Right ventricle myocardium superior (tissue), 1 donor: ENCODE results near the gene RASAL3. TPM values are rescaled to one million over a fixed set of nuclear protein-coding genes. Genes with fewer than 3 reads are reported as not detected.
"Not testable (repeated sequence)": the region's sequence is repeated elsewhere in the genome, so short reads cannot be mapped to it uniquely, and the experiment has no call there.

Source experiments
- ATAC-seq: fragments of 200-7000 bp; cut with Tn5 transposase; one replicate; pipeline ENCODE4 v1.9.1; 2020; ENCODE audit warnings: mild to moderate bottlenecking; ENCODE audit not compliant: poor library complexity
- DNase-seq: peaks from one replicate; pipeline ENCODE4 v3.0.0-alpha.2; 2020
- intact Hi-C: fragments of 100-400 bp; cut with DNase I; formaldehyde crosslinking; loops from one replicate; pipeline ENCODE4 v1.11.2; 2022
- total RNA-seq: library from RNA; stranded (reverse); fragmentation: NEBNext Ultra II Directional; extraction: Animal tissue kit (Norgen Biotek cat#: 25700); gene quantifications from one replicate; pipeline ENCODE4 v1.2.1, GENCODE V29; 2021
- donor health status: DM: no; HTN: yes; CAD: no; lungs with severe emphysema.

The RASAL3 gene
- total RNA-seq, 1 donor from 2014 or later = 0.65 TPM

- DNase-seq (no peak), ATAC-seq (no peak)
- intact Hi-C loops = no loop called here
Measured at GRCh38 chr19:15426485-15427349, 37.6 kb downstream of the RASAL3 start.

- intact Hi-C loops = no loop called here
- ATAC-seq (no peak), DNase-seq (no peak)
Measured at GRCh38 chr19:15425321-15425950, 38.9 kb downstream of the RASAL3 start.

DNA sequence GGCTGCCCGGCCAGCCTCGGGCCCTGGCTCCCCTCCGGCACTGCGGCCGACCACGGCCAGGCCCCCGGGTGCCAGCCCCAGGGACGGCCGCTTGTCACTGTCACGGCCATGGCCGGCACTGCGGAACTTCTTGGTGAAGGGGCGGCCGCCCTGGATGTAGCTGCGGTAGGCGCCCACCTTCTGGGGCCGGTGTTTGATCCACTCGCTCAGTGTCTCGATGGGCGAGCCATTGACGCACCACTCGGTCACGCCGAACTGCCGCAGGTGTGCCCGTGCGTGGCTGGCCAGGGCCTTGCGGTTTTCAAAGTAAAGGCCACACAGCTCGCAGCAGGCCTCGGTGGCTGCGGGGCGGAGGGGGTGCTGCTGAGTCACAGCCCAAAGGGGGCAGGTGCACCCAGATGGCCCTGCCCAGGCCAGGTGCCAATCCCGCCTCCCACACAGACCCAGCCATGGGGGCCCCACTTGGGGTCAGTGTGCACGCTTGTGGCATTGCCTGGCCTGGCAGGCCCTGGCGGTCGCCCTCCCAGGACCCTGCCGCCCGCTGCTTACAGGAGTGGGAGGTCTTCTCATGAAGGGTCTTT lies 39.6 kb downstream of the RASAL3 start:
- DNase-seq (no peak), ATAC-seq (no peak)
- intact Hi-C loops = no loop called here

GRCh38 chr19:15424121-15424520 lies 40.2 kb downstream of the RASAL3 start:
- intact Hi-C loops = no loop called here

GRCh38 chr19:15423130-15423529 lies 41.2 kb downstream of the RASAL3 start:
- intact Hi-C loops = no loop called here
- no peak for ATAC-seq
- no peak for DNase-seq

More at GRCh38 chr19:15424121-15424520, 40.2 kb downstream of the RASAL3 start:
- DNase-seq = no peak
- ATAC-seq = no peak

DNA sequence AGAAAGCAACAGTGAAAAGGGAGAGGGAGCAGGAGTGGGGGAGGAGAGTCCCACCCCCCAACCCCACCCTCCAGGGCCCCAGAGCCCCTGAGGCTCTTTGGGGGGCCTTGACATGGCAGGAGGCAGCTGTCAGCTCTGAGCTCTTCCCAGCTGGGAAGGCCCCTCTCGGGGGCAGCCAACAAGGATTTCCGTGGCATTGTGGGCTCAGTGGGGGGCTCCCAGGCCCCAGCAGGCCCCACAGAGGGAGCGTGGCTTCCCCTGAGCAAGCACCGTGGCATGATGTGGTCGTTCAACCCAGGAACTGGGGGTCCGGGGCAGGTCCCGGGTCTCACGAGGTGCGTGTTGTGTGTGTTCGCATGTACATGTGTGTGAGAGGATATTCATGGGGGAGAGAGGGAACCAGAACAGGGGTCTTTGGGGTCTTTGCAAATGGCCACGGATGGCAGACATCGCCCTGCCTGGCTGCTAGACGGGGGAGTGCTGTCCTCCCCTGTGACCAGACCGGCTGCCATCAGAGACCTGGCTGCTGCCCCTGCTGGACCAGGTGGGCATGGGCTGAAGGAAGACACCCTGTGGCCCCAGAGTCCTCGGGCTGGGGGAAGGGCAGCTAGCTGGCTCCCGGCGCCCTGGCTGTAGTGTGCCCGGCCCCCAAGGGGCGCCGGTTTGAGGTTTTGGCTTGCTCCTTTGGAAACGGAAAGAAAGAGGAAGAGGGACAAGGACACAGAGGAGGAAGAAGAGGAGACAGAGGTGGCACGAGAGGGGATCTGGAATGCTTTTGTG lies 41.9 kb downstream of the RASAL3 start:
- DNase-seq = peak; percentile 37
- intact Hi-C loops = no loop called here
- ATAC-seq = no peak

GRCh38 chr19:15421721-15422260 lies 42.6 kb downstream of the RASAL3 start:
- intact Hi-C loops = no loop called here
- ATAC-seq (peak; percentile 33), DNase-seq (peak; percentile 80)

GRCh38 chr19:15421136-15421695 lies 43.1 kb downstream of the RASAL3 start:
- ATAC-seq = no peak
- intact Hi-C loops = no loop called here
- peak; percentile 16 for DNase-seq

GRCh38 chr19:15419413-15420025 lies 44.8 kb downstream of the RASAL3 start:
- peak; percentile 34 for DNase-seq
- ATAC-seq = no peak
- intact Hi-C loops = no loop called here

- DNase-seq = peak; percentile 99
- intact Hi-C loops = no loop called here
Measured at GRCh38 chr19:15418579-15419412, 45.5 kb downstream of the RASAL3 start, which contains the start of gene AKAP8L. TSS of gene AKAP8L (minus strand) at chr19:15418988. CDS start at chr19:15418923, 65 bp downstream.

DNA sequence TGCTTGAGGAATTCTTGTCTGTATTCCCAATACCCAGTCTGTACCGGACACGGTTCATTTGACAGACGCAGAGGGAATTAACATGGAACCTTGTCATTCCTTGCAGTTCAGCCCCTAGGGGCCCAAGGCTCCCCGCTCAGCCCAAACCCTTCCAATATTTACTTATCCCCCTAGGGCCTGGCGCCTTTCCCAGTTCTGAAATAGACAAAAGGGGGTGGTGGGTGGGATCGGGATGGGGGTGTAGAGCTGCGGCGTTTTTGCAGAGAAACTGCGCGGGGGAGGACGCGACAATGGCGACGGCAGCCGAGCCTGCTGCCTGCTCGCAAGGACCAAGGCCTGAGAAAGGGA lies 46.1 kb downstream of the RASAL3 start:
- DNase-seq = no peak

More at GRCh38 chr19:15418579-15419412, 45.5 kb downstream of the RASAL3 start, which contains the start of gene AKAP8L:
- ATAC-seq = peak; percentile 95

DNA sequence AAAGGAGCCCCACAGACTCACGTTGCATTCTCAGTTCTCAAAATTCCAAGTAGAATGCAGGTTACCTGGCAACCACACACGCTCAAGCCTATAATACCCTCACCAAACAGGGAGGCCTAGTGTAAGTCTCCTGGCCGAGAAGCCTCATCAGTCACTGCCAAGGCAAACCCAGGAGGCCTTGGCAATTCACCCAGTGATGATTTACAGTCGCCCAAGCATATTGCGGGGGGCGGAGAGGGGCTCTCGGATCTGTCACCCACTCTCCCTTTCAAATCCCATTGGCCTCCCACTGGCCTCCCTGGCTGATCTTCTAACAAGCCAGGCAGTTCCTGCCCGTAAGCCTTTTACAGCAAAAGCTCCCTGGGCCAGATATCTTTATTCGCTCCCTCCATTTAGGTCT lies 46.6 kb downstream of the RASAL3 start:
- DNase-seq = peak; percentile 23
- intact Hi-C loops = no loop called here
- ATAC-seq = no peak

More for the DNA sequence above, 46.1 kb downstream of the RASAL3 start:
- intact Hi-C loops = no loop called here
- peak; percentile 4 for ATAC-seq

- ATAC-seq (no peak), DNase-seq (no peak)
- intact Hi-C loops = no loop called here
Measured at GRCh38 chr19:15412832-15413231, 51.5 kb downstream of the RASAL3 start.

DNA sequence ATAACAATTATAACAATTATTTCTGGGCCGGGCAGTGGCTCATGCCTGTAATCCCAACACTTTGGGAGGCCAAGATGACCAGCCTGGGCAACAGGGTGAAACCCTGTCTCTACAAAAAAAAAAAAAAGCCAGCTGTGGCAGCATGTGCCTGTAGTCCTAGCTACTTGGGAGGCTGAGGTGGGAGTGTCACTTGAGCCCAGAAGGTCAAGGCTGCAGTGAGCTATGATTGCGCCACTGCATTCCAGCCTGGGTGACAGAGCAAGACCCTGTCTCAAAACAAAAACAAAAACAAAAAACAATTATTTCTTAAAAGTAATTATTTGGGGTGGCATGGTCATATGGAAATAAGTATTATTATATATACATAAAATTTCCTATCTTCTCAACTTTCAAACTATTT lies 53.0 kb downstream of the RASAL3 start:
- not testable (repeated sequence) for ATAC-seq
- DNase-seq = peak; percentile 17

DNA sequence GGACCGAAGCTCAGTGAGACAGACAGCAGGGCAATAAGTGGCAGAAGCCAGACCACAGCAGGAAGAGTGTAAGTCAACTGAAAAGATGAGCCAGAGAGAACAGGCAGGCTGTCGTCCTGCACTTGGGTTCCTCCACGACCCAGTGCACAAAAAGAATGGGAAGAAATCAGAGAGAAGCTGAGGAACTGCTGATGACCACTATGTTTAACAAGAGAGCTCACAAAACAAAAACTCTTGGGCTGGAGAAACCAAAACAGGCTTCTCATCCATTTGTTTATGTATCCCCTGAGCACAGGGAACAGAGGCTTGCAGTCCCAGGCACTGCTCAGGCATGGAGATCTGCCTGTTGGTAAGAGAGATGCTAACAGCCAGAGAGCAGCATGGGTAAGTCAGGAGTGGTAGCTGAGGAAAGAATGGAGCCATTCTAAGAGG lies 59.5 kb downstream of the RASAL3 start:
- intact Hi-C loops = no loop called here
- DNase-seq (no peak), ATAC-seq (no peak)

More for the DNA sequence above, 53.0 kb downstream of the RASAL3 start:
- intact Hi-C loops = not testable (repeated sequence)

GRCh38 chr19:15404097-15404779 lies 60.1 kb downstream of the RASAL3 start:
- ATAC-seq = peak; percentile 54
- intact Hi-C loops = no loop called here
- DNase-seq = no peak
